Measurements from ENCODE around the gene CCDC33. TPM values are rescaled to one million over a fixed set of nuclear protein-coding genes. Genes with fewer than 3 reads are reported as not detected.

CCDC33 gene
- total and polyA plus RNA-seq, 2 donors (not counting 1 experiment from before 2014, with no cell fraction given) = not detected

GRCh38 chr15:74332011-74332410 lies 95.9 kb downstream of the CCDC33 start:
- Mint-ChIP-seq H3K27ac (no peak overlapping the region), H3K4me3 (no peak overlapping the region), H3K9me3 (ENCODE audit: insufficient read depth) (no peaks in the 10 kb centered on the region), H3K27me3 (peaks cover 4% of the 10 kb centered on the region), H3K4me1 (peaks cover 2% of the 10 kb centered on the region)
- whole genome bisulfite sequencing (ENCODE audit: insufficient coverage) = 90% methylated on average over 1 of the region's 3 CpGs
- Histone ChIP-seq H3K27ac (ENCODE audit: low read length in 2 of 2) (no peak overlapping the region), H3K9me3 (ENCODE audit: control extremely low read depth in 1 of 3, control insufficient read depth in 2 of 3, insufficient read depth in 1 of 3, low read length in 2 of 3) (peaks cover 0 to 4% (median 0%) of the 10 kb centered on the region in 3 donors), H3K27me3 (replicated peaks in 1 of 4; ENCODE audit: control extremely low read depth in 1 of 4, control insufficient read depth in 3 of 4, insufficient read depth in 4 of 4, low read length in 3 of 4) (no peaks in the 10 kb centered on the region), H3K9ac (ENCODE audit: low read length) (no peak overlapping the region), H3K4me1 (ENCODE audit: control insufficient read depth in 2 of 2, insufficient read depth in 2 of 2, low read length in 2 of 2) (no peaks in the 10 kb centered on the region), H3K4me2 (replicated peaks; ENCODE audit: low read depth, low read length, poor library complexity, severe bottlenecking) (no peak overlapping the region), H3K4me3 (ENCODE audit: control extremely low read depth in 1 of 5, extremely low read depth in 1 of 5, insufficient read depth in 1 of 5, low read depth in 2 of 5, low read length in 4 of 5) (no peak overlapping the region), H4K20me1 (ENCODE audit: control insufficient read depth, insufficient read depth, low read length, poor library complexity, severe bottlenecking) (no peaks in the 10 kb centered on the region), H2AFZ (ENCODE audit: insufficient read depth, low read depth, low read length, poor library complexity, severe bottlenecking) (no peak overlapping the region), H3K36me3 (replicated peaks in 1 of 2; ENCODE audit: control extremely low read depth in 1 of 2, control insufficient read depth in 1 of 2, extremely low read depth in 1 of 2, insufficient read depth in 2 of 2, low read length in 1 of 2) (no peaks in the 10 kb centered on the region), H3K79me2 (ENCODE audit: control insufficient read depth, insufficient read depth, low read length) (no peaks in the 10 kb centered on the region)
- CTCF ChIA-PET = no interaction called here
- POLR2A ChIA-PET = no interaction called here
- ATAC-seq (ENCODE audit: low read depth) = no peak
- intact Hi-C loops (cut with micrococcal nuclease) = no loop called here
- DNase-seq = no peak
- TF ChIP-seq CTCF (IDR thresholded peaks at IDR 0.05) = no peak
- TF ChIP-seq EZH2 (IDR thresholded peaks at IDR 0.05; ENCODE audit: borderline replicate concordance, insufficient read depth, low read depth, low read length, poor library complexity, severe bottlenecking) = no peak

- no peak overlapping the region for H2AFZ ChIP-seq (ENCODE audit: insufficient read depth, low read depth, low read length, poor library complexity, severe bottlenecking)
- ATAC-seq (ENCODE audit: low read depth) (no peak), DNase-seq (no peak)
- H4K20me1 ChIP-seq (ENCODE audit: control insufficient read depth, insufficient read depth, low read length, poor library complexity, severe bottlenecking) = no peaks in the 10 kb centered on the region
- Mint-ChIP-seq H3K27me3 (peaks cover 4% of the 10 kb centered on the region), H3K4me3 (no peak overlapping the region), H3K4me1 (peaks cover 2% of the 10 kb centered on the region), H3K9me3 (ENCODE audit: insufficient read depth) (no peaks in the 10 kb centered on the region), H3K27ac (no peak overlapping the region)
- no peak overlapping the region for H3K4me3 ChIP-seq (ENCODE audit: control extremely low read depth in 1 of 5, extremely low read depth in 1 of 5, insufficient read depth in 1 of 5, low read depth in 2 of 5, low read length in 4 of 5)
- no peaks in the 10 kb centered on the region for H3K79me2 ChIP-seq (ENCODE audit: control insufficient read depth, insufficient read depth, low read length)
- no peak overlapping the region for H3K27ac ChIP-seq (ENCODE audit: low read length in 2 of 2)
- no peak for TF ChIP-seq CTCF (IDR thresholded peaks at IDR 0.05)
- no peak for TF ChIP-seq EZH2 (IDR thresholded peaks at IDR 0.05; ENCODE audit: borderline replicate concordance, insufficient read depth, low read depth, low read length, poor library complexity, severe bottlenecking)
- ChIA-PET CTCF (no interaction called here), POLR2A (no interaction called here)
- intact Hi-C loops (cut with micrococcal nuclease) = no loop called here
- H3K36me3 ChIP-seq (replicated peaks in 1 of 2; ENCODE audit: control extremely low read depth in 1 of 2, control insufficient read depth in 1 of 2, extremely low read depth in 1 of 2, insufficient read depth in 2 of 2, low read length in 1 of 2) = no peaks in the 10 kb centered on the region
- 97% methylated on average over 9 of the region's 10 CpGs for WGBS (ENCODE audit: insufficient coverage)
- peaks cover 0 to 4% (median 0%) of the 10 kb centered on the region in 3 donors for H3K9me3 ChIP-seq (ENCODE audit: control extremely low read depth in 1 of 3, control insufficient read depth in 2 of 3, insufficient read depth in 1 of 3, low read length in 2 of 3)
- H3K9ac ChIP-seq (ENCODE audit: low read length) = no peak overlapping the region
- H3K27me3 ChIP-seq (replicated peaks in 1 of 4; ENCODE audit: control extremely low read depth in 1 of 4, control insufficient read depth in 3 of 4, insufficient read depth in 4 of 4, low read length in 3 of 4) = no peaks in the 10 kb centered on the region
- H3K4me2 ChIP-seq (replicated peaks; ENCODE audit: low read depth, low read length, poor library complexity, severe bottlenecking) = no peak overlapping the region
- H3K4me1 ChIP-seq (ENCODE audit: control insufficient read depth in 2 of 2, insufficient read depth in 2 of 2, low read length in 2 of 2) = no peaks in the 10 kb centered on the region
Measured at GRCh38 chr15:74332611-74333010, 96.5 kb downstream of the CCDC33 start.
